AG04449 (cell line): ENCODE data around the gene WDSUB1.

Experiments
- CTCF ChIA-PET: fragments of 350-600 bp; formaldehyde crosslinking; extraction: SDS; loops from one replicate; lab custom pipeline; 2021; ENCODE audit warnings: antibody characterized with exemption; lab: Yijun Ruan, JAX
- POLR2A ChIA-PET: fragments of 400-600, 350-600 bp; formaldehyde crosslinking; extraction: SDS; loops from one replicate; lab custom pipeline; 2020; ENCODE audit warnings: antibody characterized with exemption, inconsistent platforms; lab: Yijun Ruan, JAX
- DNase-seq: peaks from one replicate; pipeline ENCODE4 v3.0.0-alpha.2; 2010; ENCODE audit warnings: low read depth, low spot score
- H3K4me3 ChIP-seq: 2 replicates; pipeline ENCODE4 v1.5.1; 2011; ENCODE audit warnings: low read depth, mild to moderate bottlenecking, control low read depth, low read length
- CTCF ChIP-seq: IDR thresholded peaks from one replicate; pipeline ENCODE4 v1.5.1; 2011; ENCODE audit warnings: mild to moderate bottlenecking, moderate library complexity, low read length, control low read depth, inconsistent platforms; ENCODE audit not compliant: insufficient read depth; ENCODE audit errors: missing control alignments

WDSUB1 gene

GRCh38 chr2:159224061-159224813 lies 62.3 kb downstream of the WDSUB1 start:
- TF ChIP-seq CTCF: no peak
- DNase-seq: no peak
- ChIA-PET POLR2A (no interaction called here), CTCF (interaction anchor here (1.3 kb wide), 1 partner anchor 8 kb away, joined by 5 read pairs; no protein-coding TSS in a partner anchor)
- no peak overlapping the region for H3K4me3 ChIP-seq

- DNase-seq: no peak
- POLR2A ChIA-PET: no interaction called here
- CTCF ChIA-PET: interaction anchor here (1.2 kb wide), 1 partner anchor 8 kb away, joined by 3 read pairs; no protein-coding TSS in a partner anchor
- no peak for TF ChIP-seq CTCF
- no peak overlapping the region for H3K4me3 ChIP-seq
Observed at GRCh38 chr2:159219394-159219998, 67.0 kb downstream of the WDSUB1 start.

GRCh38 chr2:159218389-159218788 lies 68.1 kb downstream of the WDSUB1 start:
- no peak for TF ChIP-seq CTCF
- ChIA-PET CTCF (interaction anchor here (1.4 kb wide), 1 partner anchor 9 kb away, joined by 5 read pairs; no protein-coding TSS in a partner anchor), POLR2A (no interaction called here)
- no peak for DNase-seq
- H3K4me3 ChIP-seq: no peak overlapping the region

- no peak for TF ChIP-seq CTCF
- DNase-seq: no peak
- CTCF ChIA-PET: interaction anchor here (1.4 kb wide), 2 partner anchors 10 to 99 kb away, joined by 5 read pairs; no protein-coding TSS in a partner anchor
- POLR2A ChIA-PET: interaction anchor here (0.9 kb wide), 1 partner anchor 10 kb away, joined by 3 read pairs; no protein-coding TSS in a partner anchor
- no peak overlapping the region for H3K4me3 ChIP-seq
Observed at GRCh38 chr2:159217676-159218075, 68.8 kb downstream of the WDSUB1 start.

GRCh38 chr2:159215116-159215515 lies 71.4 kb downstream of the WDSUB1 start:
- no peak for TF ChIP-seq CTCF
- no peak for DNase-seq
- POLR2A ChIA-PET: no interaction called here
- no peak overlapping the region for H3K4me3 ChIP-seq
- CTCF ChIA-PET: no interaction called here

GRCh38 chr2:159214325-159214865 lies 72.1 kb downstream of the WDSUB1 start:
- no peak for TF ChIP-seq CTCF
- CTCF ChIA-PET: interaction anchor here (0.6 kb wide), 1 partner anchor 528 kb away, joined by 3 read pairs; no protein-coding TSS in a partner anchor
- no peak overlapping the region for H3K4me3 ChIP-seq
- no peak for DNase-seq
- POLR2A ChIA-PET: no interaction called here
